ENCODE data around the gene CEP72.

DNA sequence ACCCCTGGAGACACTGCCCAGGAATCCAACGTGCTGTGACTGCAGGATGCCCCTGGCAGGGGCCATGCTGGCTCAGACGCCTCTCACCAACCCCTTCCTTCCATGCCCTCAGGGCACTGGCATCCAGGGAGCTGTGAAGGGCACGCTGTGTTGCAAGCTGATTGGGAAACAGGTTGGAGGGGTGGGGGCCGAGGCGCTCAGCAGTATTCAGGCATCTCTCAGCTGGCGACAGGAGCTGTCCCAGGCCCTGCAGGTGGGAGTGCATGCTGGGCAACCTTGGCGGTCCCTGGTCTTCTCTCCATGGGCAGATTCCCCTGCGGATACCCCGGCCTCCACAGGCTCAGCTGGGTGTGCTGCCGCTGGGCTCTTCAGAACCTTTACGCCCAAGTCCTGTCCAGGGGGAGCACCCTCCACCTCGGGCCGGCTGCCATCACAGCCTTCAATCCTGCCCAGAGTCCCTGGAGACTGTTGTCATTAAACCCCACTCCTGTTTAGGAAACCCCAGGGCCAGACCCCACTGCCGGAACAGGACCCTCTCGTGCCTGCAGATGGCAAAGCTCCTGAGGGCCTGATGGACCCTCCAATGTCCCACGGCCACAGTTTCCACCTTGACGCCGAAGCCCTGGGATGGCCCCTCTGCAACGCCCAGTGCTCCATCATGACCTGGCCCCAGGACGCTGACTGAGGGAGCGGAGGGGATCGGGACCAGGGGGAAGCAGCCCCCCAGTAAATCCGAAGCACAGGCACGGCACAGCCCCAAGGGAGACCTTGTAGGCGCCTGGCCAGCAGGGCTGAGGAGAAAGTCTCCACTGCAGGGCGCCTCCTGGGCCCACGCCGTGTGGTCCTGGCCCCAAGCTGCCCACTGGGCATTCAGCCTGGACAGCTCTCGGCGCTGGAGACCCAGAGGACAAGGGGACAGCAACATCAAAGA lies 71.7 kb downstream of the CEP72 start:
- TF ChIP-seq, protein P1, sequence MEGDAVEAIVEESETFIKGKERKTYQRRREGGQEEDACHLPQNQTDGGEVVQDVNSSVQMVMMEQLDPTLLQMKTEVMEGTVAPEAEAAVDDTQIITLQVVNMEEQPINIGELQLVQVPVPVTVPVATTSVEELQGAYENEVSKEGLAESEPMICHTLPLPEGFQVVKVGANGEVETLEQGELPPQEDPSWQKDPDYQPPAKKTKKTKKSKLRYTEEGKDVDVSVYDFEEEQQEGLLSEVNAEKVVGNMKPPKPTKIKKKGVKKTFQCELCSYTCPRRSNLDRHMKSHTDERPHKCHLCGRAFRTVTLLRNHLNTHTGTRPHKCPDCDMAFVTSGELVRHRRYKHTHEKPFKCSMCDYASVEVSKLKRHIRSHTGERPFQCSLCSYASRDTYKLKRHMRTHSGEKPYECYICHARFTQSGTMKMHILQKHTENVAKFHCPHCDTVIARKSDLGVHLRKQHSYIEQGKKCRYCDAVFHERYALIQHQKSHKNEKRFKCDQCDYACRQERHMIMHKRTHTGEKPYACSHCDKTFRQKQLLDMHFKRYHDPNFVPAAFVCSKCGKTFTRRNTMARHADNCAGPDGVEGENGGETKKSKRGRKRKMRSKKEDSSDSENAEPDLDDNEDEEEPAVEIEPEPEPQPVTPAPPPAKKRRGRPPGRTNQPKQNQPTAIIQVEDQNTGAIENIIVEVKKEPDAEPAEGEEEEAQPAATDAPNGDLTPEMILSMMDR (IDR thresholded peaks at IDR 0.05; ENCODE audit: low read depth, low read length, poor library complexity, severe bottlenecking) = no peak
- TF ChIP-seq EZH2phosphoT487 (IDR thresholded peaks at IDR 0.05; ENCODE audit: borderline replicate concordance, low read length) = no peak
